ENCODE data around the gene OR52I1.

Gene OR52I1, protein sequence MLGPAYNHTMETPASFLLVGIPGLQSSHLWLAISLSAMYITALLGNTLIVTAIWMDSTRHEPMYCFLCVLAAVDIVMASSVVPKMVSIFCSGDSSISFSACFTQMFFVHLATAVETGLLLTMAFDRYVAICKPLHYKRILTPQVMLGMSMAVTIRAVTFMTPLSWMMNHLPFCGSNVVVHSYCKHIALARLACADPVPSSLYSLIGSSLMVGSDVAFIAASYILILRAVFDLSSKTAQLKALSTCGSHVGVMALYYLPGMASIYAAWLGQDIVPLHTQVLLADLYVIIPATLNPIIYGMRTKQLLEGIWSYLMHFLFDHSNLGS

DNA sequence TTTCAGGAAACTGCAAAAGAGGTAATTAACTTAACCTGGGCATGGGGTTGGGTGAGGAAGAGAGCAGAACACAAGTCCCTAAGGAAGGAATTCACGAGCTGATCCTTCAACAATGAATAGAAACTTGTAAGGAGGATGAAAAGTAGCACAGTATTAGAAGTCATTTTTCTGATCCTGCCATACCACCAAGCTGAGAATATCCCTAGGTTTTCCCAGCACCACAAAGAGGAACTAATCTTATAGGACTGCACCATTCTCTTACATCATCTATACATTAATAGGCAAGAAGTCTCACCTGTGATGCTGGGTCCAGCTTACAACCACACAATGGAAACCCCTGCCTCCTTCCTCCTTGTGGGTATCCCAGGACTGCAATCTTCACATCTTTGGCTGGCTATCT lies at the start of gene OR52I1:
OR52I1 (plus strand) TSS at position 301 of the 400 bp plus-strand sequence; CDS start at position 301, 0 bp downstream.
- DNase-seq: no peak

DNA sequence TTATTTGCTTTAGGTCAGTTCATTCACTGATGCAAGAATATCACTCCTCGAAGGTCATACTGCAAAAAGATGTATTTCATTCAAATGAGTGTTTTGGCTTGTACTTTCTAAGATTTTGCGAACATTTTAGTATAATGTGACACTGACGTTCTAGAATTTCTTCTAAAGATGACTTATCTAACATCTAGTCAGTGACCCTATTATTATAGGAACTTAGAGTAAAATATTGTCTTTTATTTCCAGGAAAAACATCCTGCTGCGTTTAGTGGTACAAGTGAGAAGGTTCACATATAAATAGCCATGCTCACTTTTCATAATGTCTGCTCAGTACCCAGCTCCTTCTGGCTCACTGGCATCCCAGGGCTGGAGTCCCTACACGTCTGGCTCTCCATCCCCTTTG lies 48.9 kb upstream of the OR52I1 start, which contains the start of gene OR52M1:
OR52M1 (plus strand) TSS at position 301 of the 400 bp plus-strand sequence; CDS start at position 301, 0 bp downstream.
- no peak for DNase-seq

DNA sequence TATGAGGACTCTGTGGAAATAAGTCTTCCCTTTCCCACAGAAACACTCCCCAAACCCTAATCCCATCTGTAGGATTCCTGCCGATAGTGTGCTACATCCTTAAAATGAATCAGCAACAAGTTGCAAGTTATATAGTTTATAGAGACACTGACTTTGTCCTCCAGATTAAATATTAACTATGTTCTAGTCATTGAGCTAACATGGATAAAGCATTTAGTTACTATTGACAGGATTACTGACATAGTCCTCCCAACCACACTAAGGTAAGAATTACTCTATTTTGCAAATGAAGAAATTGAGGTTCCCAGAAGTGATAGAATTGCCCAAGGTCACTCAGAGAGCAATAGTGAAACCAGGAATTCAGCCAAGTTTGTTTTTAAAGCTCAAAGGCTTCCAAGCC lies 47.0 kb upstream of the OR52I1 start:
- DNase-seq: no peak

DNA sequence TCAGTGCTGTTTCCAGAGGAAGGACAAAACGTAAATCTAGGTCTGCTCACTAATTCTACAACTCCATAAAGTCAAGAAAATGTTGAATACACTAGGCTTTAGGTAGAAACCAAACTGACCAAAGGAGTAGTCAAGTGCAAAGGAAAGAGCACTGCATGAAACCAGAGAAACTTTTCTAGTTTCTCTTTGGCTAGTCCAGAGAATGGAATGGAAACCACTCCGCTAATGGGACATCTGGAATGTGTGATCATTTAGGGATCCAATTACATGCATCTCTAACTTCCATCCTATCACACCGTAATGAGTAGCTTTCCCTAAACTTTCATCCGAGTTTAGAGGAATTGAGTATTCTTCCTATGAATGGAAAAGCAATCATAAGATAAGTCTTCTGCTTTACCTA lies 46.4 kb upstream of the OR52I1 start:
- no peak for DNase-seq

DNA sequence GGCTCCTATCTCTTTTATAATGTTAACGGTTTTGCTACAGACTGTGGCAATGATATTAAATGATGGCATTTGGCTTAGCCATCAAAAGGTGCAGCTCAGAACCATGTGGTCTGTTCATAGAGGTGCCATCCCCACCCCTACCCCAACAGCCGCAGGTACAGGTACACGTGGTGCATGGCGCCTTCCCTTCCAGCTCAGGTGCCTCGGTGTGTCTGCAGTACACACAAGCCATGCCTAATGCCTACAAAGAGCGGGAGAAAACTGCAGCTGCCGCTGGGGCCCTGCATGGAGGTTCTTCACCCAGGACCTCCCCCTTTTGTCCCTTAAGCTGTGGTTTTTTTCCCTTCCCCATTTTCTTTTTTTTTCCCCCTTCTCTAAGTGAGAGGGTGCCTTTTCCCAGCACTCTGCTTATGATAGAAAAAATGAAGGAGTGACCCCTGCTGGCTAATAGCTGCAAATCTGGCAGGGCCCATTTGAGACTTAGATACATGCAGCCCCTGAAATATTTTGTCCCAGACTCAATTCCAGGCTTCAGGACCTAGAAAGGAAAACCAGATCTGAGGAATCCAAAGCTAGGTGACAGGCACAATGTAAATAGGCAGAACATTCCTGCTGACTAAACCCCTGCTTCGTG lies 42.4 kb upstream of the OR52I1 start:
- DNase-seq: no peak

DNA sequence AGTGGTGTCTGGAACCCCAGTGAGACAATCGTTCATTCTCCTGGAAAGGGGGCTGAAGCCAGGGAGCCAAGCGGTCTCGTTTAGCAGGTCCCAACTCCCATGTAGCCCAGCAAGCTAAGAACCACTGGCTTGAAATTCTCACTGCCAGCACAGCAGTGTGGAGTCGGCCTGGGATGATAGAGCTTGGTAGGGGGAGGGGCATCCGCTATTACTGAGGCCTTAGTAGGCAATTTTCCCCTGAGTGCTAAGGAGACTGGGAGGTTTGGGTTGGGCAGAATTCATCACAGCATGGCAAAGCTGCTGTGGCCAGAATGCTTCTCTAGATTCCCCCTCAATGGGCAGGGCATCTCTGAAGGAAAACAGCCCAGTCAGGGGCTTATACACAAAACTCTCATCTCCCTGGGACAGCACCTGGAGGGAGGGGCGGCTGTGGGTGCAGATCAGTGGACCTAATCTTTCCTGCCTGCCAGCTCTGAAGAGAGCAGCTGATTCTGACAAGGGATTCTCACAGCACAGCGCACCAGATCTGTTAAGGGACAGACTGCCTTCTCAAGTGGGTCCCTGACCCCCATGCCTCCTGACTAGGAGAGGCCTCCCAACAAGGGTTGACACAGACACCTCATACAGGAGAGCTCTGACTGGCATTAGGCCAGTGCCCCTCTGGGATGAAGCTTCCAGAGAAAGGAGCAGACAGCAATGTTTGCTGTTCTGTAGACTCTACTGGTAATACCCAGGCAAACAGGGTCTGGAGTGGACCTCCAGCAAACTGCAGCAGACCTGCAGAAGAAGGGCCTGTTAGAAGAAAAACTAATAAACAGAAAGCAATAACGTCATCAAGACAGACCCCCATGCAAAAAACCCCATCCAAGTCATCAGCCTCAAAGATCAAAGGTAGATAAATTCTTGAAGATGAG lies 34.1 kb upstream of the OR52I1 start:
- DNase-seq: no peak

DNA sequence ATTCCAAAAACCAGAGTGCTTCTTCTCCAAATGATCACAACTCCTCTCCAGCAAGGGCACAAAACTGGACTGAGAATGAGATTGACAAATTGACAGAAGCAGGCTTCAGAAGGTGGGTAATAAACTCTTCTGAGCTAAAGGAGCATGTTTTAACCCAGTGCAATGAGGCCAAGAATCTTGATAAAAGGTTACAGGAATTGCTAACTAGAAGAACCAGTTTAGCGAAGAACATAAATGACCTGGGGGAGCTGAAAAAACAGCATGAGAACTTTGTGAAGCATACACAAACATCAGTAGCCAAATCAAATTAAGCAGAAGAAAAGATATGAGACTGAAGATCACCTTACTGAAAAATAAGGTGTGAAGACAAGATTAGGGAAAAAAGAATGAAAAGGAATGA lies 33.4 kb upstream of the OR52I1 start:
- DNase-seq: no peak

DNA sequence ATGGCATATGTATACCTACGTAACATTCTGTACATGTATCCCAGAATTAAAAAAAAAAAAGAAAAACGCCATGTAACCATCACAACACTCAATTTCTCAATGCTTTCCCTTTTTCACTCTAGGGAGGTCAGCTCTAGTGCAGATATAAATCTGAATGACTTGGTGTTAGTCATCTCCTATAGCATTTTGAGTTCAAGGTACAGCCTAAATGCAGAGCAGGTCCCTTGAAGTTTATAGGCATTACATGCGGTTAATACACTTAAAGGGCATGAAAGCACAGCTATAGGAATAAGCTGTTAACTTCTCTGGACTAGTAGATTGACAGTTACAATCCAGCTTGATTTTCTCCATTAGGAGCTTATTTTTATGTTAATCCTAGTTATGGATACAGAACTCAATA lies 28.5 kb upstream of the OR52I1 start:
- DNase-seq: no peak

DNA sequence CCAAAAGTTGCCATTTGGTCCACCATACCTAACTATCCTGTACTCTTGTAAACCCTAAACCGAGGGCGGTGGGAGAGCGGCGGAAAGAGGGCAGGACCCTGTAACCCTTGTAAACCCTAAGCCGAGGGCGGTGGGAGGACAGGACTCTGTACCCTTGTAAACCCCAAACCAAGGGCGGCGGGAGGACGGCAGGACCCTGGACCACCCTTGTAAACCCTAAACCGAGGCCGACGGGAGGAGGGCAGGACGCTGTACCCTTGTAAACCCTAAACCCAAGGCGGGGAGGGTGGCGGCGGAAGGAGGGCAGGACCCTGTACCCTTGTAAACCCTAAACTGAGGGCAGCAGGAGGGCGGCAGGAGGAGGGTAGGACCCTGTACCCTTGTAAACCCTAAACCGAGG lies 24.8 kb upstream of the OR52I1 start:
- no peak for DNase-seq

DNA sequence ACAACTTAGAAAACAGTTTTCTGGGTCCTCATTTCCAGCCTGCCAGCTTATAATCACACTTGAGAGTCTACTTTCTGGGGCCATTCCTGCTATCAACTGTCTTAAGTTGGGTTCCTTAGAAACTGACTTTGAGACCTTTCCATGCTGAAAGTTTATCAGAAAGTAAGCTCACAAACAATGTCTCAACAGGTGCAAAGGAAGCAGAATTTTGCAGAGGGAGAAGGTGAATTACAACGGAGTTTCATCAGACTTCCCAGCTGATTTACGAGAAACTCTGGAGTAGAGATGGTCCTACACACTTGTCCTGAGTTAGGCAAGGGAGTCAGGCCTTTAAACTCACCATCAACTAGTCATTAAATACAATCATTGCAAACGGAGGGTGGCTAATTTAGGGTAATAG lies 17.0 kb upstream of the OR52I1 start:
- DNase-seq: no peak

DNA sequence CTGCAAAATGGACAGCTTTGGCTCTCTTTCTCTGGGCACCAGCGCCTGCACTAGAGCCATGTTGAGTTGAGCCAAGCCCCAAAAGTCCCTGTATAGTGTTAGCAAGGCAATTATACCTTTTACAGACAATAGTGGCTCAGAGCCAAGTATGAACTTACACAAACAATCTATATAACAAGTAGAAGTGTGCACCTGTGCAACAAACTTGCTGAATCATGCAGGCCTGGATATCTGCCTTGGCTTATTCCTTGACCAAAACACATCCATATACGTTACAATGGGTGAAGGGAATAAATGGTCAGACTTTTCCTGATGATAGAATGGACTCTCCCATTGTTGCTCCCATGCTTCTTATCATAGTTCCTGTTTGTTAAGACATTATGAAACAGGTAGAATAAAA lies 16.1 kb upstream of the OR52I1 start:
- DNase-seq: no peak

DNA sequence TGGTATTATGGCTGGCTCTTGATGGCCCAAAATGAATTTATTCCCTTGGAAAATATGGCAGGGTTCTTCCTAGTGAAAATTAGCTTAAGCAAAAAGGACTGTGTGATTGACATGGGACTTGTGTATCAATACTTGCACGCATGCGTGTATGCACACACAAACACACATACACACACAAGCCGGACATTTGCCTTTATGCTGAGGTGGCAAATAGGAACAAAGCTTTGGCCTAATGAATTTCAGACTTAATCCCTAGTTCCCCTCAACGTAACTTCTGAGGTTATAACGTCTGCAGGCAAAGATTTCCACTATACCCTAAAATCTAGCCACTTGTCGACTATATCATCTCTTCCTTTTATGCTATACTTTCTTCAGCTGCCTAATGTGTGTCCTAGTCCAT lies 15.2 kb upstream of the OR52I1 start:
- no peak for DNase-seq

DNA sequence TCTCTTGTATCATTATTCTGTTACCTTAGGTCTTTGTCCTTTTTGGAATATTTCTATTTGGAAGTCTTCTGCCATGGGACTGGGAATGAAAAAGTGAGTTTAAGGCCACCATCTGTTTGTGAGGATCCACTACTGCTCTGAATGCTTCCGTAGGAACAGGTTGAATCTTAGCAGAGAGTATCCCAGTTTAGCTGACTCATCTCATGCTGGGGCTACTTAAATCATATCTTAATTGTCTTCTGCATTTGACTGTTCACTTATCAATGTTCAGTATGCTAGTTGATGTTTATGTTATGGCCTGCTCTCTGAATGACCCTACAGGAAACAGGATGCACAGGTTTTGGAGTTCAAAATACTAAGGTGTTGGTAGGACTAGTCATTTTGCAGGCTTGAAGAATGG lies 13.7 kb upstream of the OR52I1 start:
- DNase-seq: no peak

DNA sequence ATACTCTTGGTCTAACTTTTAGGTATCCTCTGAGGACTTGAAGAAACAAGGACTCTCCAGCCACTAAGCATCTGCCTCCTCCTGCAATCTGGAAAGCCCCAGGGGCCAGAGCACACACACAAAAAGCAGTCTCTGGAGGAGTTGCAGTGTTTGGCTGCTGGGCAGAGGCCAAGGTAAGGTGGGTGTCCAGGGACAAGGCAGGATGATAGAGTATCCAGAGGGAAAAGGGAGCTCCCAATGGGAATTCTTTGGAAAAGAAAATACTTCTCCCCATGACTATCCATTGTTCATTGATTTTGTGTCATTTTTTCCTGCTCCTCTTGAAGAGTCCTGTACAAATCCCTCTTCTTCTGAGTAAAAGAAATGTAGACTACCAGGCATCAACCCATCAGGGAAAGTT lies 12.4 kb upstream of the OR52I1 start, which contains the start of gene OR52I2:
OR52I2 (plus strand) TSS at position 301 of the 400 bp plus-strand sequence.
- no peak for DNase-seq

DNA sequence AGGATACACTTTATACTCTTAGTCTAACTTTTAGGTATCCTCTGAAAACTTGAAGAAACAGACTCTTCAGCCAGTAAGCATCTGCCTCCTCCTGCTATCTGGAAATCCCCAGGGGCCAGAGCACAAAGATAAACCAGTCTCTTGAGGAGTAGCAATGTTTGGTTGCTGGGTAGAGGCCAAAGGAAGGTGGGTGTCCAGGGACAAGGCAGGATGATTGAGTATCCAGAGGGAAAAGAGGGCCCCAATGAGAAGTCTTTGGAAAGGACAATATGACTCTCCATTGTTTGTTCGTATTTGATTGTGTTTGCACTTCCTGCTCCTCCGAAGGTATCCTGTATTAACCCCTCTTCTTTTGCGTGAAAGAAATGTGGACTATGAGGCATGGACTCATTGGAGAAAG lies 4.8 kb upstream of the OR52I1 start:
- DNase-seq: no peak

DNA sequence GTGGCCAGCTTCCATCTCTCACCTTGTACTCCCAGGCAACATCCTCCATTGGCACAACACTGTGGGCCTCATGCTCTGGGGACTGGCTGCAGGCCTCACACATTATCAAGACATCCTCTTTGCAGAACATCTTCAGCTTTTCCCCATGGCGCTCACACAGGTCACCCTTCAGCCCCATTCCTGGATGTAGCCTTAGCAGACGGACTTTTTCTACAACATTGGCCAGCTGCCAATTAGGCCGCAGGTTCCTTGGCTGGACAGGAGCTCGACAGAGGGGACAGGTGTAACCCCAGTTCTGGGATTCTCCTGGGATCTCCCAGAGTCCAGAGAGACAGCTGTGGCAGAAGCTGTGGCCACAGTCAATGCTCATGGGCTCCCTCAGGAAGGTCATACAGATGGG lies 11.2 kb downstream of the OR52I1 start:
- no peak for DNase-seq

DNA sequence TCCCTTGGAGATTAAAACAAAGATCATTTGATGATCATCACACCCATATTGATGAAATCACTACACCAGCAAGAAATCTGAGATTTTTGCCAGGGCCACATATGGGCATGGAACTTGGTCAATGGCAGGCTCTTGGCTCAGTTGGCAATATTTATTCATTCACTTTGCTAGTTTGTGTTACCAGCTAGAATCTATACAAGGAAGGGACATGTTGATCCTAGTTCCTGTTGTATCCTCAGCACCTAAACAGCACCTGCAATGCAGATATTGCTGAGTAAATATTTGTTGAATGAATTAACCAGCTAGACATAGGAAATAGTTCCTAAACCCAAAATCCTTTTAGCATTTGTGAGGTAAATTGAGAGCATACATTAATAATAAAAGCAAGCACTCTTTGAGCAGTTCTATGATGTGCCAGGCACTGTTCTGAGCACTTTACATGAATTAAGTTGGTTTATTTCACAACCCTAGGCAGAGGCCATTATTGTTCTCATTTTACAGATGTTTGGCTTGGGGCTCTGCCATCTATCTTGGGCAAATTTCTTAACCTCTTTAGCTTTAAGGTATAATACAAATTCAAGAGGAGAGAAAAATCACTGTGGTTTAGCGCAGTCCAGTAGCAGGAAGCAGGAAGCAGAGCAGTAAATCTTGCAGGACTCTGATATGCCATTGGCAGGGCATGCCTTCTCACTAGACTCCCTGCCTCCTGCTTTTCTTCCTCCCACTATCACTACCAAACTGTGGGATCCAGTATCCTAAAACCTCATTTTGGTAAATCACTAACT lies 12.6 kb downstream of the OR52I1 start:
- DNase-seq: no peak

DNA sequence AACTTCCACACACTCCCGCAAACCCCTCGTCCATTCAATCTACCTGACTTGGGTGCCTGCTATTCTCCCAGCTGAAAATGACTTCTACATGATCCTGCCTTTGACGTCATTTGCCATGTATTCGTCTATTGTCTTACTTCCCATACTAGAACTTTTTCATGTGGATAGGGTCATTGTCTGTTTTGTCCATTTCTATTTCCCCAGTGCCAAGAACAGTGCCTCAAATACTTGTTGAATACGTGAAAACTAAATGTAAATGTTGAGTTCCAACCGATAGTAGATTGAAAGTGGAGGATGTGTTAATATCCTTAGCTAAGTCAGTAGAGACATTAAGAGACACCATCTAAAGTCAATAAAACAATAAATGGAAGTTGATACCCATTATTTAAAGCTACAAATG lies 13.3 kb downstream of the OR52I1 start:
- no peak for DNase-seq

DNA sequence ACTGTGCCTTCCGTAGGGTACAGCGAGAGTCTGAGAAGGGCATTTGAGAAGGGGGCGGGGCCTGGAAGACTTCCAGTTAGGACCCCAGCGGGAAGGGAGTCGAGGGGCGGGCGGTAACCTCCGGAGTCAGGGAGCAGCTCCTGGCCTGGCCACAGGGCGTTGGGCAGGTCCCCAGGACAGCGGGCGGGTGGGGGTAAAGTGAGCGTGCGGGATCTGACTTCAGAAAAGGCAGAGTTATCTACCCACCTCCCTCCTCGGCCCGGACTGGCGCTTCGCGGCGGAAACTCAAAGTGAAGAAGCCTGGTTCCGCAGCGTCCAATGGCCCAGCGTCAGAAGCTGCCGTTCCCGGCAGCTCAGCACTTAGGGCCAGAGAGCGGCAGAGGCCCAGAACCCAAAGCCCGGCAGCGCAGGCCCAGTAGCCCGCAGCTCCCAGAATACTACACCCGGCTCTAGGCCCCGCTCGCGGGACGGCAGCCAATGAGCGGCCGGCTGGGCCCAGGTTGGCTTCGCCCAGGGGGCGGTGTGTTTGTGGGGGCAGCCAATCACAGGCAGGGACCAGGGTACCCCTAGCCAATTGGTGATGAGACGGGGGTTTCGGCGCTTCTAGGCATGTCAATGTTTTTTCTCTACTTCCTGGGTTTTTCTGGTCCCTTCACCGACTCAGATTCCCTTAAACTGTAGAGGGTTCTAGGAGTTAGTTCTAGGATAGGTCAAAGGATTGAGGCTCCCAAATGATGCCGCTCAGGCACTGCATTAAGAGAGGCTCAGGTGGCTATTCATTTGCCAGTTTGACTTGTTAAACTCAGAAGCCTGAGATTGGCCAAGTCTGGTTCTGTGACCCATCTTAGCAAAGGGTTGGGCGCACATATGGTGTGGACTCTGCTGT lies 14.2 kb downstream of the OR52I1 start, which contains the start of gene TRIM68:
TRIM68 (minus strand) TSS at position 451 of the 886 bp plus-strand sequence. CDS start 2,727 bp downstream, outside the sequence.
- DNase-seq: peak; percentile 93 to 94

DNA sequence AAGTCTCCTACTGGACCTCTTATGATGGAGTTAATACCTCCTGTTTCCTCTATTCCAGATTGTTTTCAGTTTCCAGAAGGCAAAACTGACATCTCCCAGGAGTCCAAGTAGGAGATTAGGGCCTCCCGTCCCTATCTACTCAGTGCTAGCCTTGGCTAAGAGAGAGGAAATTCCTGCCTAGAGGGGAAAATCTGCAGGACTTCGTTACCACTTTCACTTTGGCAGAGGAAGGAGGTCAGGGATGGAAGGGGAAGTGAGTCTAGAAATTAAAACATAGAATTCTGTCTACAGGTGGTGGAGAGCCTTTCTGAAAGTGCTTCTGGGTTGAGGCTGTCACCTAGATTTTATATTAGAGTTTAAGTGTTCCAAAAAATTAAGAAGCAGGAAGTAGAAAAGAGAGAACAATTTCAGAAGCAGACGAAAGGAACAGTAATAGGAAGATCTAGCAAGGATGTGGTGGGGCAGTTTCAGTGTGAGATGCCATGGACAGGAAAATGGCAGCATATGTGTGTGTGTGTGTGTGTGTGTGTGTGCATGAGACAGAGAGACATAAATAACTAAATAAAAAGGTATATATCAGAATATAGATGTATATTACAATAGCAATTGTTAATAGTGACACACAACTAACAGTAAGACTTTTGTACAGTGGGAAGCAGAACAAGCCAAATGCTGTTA lies 16.6 kb downstream of the OR52I1 start:
- DNase-seq: peak in 1 of 2 experiments; percentile 12

DNA sequence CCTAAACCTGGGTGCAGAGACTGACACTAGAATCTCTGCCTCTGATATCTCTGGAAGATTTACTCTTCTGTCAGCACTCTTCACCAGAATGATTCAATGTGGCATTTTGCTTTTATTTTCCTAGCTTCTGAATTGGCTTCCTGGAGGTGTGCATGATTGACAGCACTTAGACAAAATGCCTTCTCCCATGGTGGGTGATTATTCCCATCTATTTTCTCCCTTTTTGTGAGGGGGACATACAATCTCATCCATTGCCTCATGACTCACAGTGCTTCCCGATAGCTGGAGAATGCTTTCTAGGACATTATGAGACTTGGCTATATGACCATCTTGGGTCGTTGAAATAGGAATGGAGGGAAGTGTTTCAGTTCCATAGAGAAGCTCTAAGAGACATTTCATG lies 18.1 kb downstream of the OR52I1 start:
- DNase-seq: no peak

Data from activated CD4-positive, alpha-beta T cell treated with anti-CD3 and anti-CD28 coated beads, Interleukin-2, amount 50 U/mL, for 48 hours (primary cell).